ENCODE data around the gene FBXO9. TPM values are rescaled to one million over a fixed set of nuclear protein-coding genes. Genes with fewer than 3 reads are reported as not detected.

The FBXO9 gene
- total and polyA plus RNA-seq, 2 of the 8 experiments (the other 6 are each of a cell fraction or from before 2014, with no cell fraction given): 41.3 to 50.9 TPM

DNA sequence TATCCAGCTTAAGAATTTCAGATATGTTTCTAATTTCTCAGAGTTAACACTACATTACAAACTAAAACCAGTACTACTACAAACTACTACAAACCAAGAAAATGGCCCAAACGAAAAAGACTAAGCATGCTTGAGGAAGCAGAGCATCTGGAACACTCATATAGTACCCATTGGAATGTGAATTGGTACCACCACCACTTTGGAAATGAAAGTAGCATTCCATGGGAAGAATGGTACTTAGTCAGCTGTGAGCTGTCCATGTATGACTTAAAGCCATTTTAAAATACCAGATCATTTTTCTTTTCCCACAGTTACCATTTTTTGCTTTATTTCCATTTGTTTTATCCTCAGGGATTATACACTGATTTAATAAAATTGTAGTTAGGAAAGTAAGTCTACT lies 30.5 kb downstream of the FBXO9 start:
- no peak for FAIRE-seq
- H3K14ac ChIP-seq (ENCODE audit: insufficient read length): no peak overlapping the region
- POLR2A ChIA-PET (ENCODE audit: partially characterized antibody): no interaction called here

More for the DNA sequence above, 30.5 kb downstream of the FBXO9 start:
- H2BK15ac ChIP-seq (ENCODE audit: low read length): no peak overlapping the region
- H3K23me2 ChIP-seq (ENCODE audit: low read depth, low read length): no peaks in the 10 kb centered on the region
- H2BK120ac ChIP-seq (replicated peaks; ENCODE audit: low read depth, low read length): no peak overlapping the region
- H3K18ac ChIP-seq (ENCODE audit: extremely low read depth, low read length): no peak overlapping the region
- no peaks in the 10 kb centered on the region for H3K27me3 ChIP-seq (replicated peaks in 1 of 4; ENCODE audit: control insufficient read depth in 3 of 4, extremely low read depth in 1 of 4, insufficient read depth in 3 of 4, low read length in 3 of 4)
- CTCF ChIA-PET (ENCODE audit: partially characterized antibody): interaction anchor here (0.6 kb wide), 1 partner anchor 58 kb away, joined by 3 read pairs; no protein-coding TSS in a partner anchor
- H3K23ac ChIP-seq (ENCODE audit: insufficient read length): no peak overlapping the region
- no peak overlapping the region for H3K4me2 ChIP-seq (ENCODE audit: insufficient read depth in 1 of 2, low read depth in 2 of 2, low read length in 2 of 2)
- H3K4ac ChIP-seq (replicated peaks; ENCODE audit: insufficient read length, low read depth, low read length): no peak overlapping the region
- no peak for TF ChIP-seq MAX (IDR thresholded peaks at IDR 0.05)
- no peak for TF ChIP-seq KDM5A (IDR thresholded peaks at IDR 0.05; ENCODE audit: low read length)
- no peak for TF ChIP-seq HDAC6 (IDR thresholded peaks at IDR 0.05; ENCODE audit: low read depth, low read length)
- TF ChIP-seq CBX5 (IDR thresholded peaks at IDR 0.05; ENCODE audit: low read depth, low read length): no peak
- TF ChIP-seq NANOG (IDR thresholded peaks at IDR 0.05; ENCODE audit: insufficient read depth, low read depth, low read length, poor library complexity, severe bottlenecking): no peak
- TF ChIP-seq GTF2F1 (IDR thresholded peaks at IDR 0.05; ENCODE audit: borderline replicate concordance, low read depth, low read length): no peak
- no peak for TF ChIP-seq SRF (IDR thresholded peaks at IDR 0.05; ENCODE audit: low read depth, low read length)
- TF ChIP-seq TEAD4 (IDR thresholded peaks at IDR 0.05; ENCODE audit: low read depth, low read length): no peak
- TF ChIP-seq RNF2 (IDR thresholded peaks at IDR 0.05; ENCODE audit: borderline replicate concordance, low read depth, low read length, missing control alignments, poor library complexity, severe bottlenecking): no peak
- H4K5ac ChIP-seq (ENCODE audit: insufficient read length, low read depth, low read length): no peak overlapping the region
- no peaks in the 10 kb centered on the region for H3K79me2 ChIP-seq (ENCODE audit: control insufficient read depth in 1 of 2, insufficient read depth in 2 of 2, low read length in 2 of 2)
- no peaks in the 10 kb centered on the region for H3K9me3 ChIP-seq (ENCODE audit: insufficient read depth in 2 of 2, low read depth in 1 of 2, low read length in 1 of 2)
- H3K9ac ChIP-seq (replicated peaks in 1 of 4; ENCODE audit: extremely low read depth in 1 of 4, low read depth in 3 of 4, low read length in 3 of 4): no peak overlapping the region
- no peak overlapping the region for H2BK5ac ChIP-seq (ENCODE audit: low read depth, low read length)
- no peak overlapping the region for H2AFZ ChIP-seq (ENCODE audit: low read length)
- H3K4me3 ChIP-seq (ENCODE audit: extremely low read depth in 1 of 4, insufficient read depth in 2 of 4, low read depth in 3 of 4, low read length in 4 of 4): no peak overlapping the region
- no peak overlapping the region for H4K8ac ChIP-seq (ENCODE audit: extremely low read depth, insufficient read depth, low read length)
- WGBS, 2 experiments (ENCODE audit: extremely low coverage in 1 of 2, insufficient coverage in 1 of 2, insufficient read length in 1 of 2, insufficient replicate concordance in 2 of 2, low coverage in 1 of 2, low lambda C conversion rate in 2 of 2, missing lambda C conversion rate in 1 of 2): 85% methylated on average over 1 of the region's 1 CpG; no CpG with 5 or more reads in 1 of the 2 experiments
- no peaks in the 10 kb centered on the region for H3K4me1 ChIP-seq (replicated peaks in 1 of 4; ENCODE audit: control insufficient read depth in 3 of 4, insufficient read depth in 4 of 4, low read length in 3 of 4)
- no peak overlapping the region for H3K27ac ChIP-seq (ENCODE audit: low read depth, low read length)
- no peaks in the 10 kb centered on the region for H3K79me1 ChIP-seq (ENCODE audit: low read depth, low read length)
- no peak overlapping the region for H2AK5ac ChIP-seq (ENCODE audit: low read depth, low read length)
- H3K36me3 ChIP-seq (ENCODE audit: control insufficient read depth in 2 of 4, insufficient read depth in 4 of 4, low read length in 3 of 4): peaks cover 2 to 59% (median 22%) of the 10 kb centered on the region in 4 experiments
- no peak for DNase-seq (ENCODE audit: low read depth in 1 of 2, low spot score in 2 of 2)
- no peaks in the 10 kb centered on the region for H4K20me1 ChIP-seq (replicated peaks in 1 of 2; ENCODE audit: control insufficient read depth in 1 of 2, insufficient read depth in 2 of 2, low read length in 2 of 2)
- H2BK20ac ChIP-seq (ENCODE audit: low read length): no peak overlapping the region
- H3K56ac ChIP-seq (replicated peaks; ENCODE audit: insufficient read length, low read depth, low read length): no peak overlapping the region
- H4K91ac ChIP-seq (replicated peaks; ENCODE audit: insufficient read length, low read length): no peak overlapping the region
- no peak overlapping the region for H2BK12ac ChIP-seq (ENCODE audit: low read depth, low read length)
